ENCODE results near the gene RECQL.

DNA sequence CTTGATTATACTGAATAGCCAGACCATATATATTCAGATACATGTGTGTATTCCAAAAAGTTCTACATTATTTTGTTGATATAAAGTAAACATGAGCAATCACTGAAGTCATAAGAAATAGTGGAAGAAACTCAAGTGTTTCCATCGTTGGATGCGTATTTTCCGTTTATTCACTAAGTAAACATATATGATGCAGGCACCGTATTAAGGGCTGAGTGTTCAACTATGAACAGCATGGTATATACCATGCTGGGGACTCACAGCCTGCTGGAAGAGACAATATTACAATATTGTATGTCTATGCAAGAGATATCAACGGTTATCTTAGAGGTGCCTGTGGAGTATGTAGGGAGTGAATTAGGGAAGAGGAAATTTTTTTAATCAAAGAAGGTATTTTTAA lies 62.8 kb downstream of the RECQL start:
- TF ChIP-seq POLR2A (IDR thresholded peaks at IDR 0.05) = no peak
- TF ChIP-seq, protein P1, sequence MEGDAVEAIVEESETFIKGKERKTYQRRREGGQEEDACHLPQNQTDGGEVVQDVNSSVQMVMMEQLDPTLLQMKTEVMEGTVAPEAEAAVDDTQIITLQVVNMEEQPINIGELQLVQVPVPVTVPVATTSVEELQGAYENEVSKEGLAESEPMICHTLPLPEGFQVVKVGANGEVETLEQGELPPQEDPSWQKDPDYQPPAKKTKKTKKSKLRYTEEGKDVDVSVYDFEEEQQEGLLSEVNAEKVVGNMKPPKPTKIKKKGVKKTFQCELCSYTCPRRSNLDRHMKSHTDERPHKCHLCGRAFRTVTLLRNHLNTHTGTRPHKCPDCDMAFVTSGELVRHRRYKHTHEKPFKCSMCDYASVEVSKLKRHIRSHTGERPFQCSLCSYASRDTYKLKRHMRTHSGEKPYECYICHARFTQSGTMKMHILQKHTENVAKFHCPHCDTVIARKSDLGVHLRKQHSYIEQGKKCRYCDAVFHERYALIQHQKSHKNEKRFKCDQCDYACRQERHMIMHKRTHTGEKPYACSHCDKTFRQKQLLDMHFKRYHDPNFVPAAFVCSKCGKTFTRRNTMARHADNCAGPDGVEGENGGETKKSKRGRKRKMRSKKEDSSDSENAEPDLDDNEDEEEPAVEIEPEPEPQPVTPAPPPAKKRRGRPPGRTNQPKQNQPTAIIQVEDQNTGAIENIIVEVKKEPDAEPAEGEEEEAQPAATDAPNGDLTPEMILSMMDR (IDR thresholded peaks at IDR 0.05) = no peak

Measured in Peyer's patch (tissue), 4 donors.